ENCODE data around the gene SRD5A1. TPM values are rescaled to one million over a fixed set of nuclear protein-coding genes. Genes with fewer than 3 reads are reported as not detected.

The SRD5A1 gene
- total and polyA plus RNA-seq, 8 donors: 1.3 to 12.8 (median 4.2) TPM; not detected in 1

DNA sequence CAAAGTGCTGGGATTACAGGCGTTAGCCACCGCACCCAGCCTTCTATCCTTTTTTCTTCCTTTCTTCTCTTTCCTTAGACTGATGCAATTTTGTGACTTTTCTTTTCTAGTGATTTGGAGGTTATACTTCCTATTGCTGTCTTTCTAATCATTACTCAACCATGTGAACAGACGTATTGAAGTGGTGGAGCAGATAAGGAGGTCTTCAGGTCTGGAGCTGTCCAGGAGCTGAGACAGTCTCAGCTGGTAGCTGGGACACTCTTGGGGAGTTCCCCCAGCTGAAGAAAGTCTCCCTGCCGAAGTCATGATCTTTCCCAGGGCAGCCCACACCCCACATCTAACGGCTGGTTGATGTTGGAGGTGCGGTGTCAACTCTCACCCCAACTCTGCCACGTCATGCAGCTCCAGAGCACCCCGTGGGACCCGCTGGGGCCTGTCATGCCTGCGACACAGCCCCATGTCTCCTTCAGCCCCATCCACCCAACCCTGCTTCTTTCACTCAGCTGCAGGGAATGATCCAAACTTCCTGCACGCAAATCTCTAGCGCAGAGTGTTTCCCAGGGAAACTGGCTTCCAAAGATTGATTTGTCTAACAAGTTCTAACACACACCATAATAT, 41.5 kb upstream of the SRD5A1 start:
- TF ChIP-seq, protein P1, sequence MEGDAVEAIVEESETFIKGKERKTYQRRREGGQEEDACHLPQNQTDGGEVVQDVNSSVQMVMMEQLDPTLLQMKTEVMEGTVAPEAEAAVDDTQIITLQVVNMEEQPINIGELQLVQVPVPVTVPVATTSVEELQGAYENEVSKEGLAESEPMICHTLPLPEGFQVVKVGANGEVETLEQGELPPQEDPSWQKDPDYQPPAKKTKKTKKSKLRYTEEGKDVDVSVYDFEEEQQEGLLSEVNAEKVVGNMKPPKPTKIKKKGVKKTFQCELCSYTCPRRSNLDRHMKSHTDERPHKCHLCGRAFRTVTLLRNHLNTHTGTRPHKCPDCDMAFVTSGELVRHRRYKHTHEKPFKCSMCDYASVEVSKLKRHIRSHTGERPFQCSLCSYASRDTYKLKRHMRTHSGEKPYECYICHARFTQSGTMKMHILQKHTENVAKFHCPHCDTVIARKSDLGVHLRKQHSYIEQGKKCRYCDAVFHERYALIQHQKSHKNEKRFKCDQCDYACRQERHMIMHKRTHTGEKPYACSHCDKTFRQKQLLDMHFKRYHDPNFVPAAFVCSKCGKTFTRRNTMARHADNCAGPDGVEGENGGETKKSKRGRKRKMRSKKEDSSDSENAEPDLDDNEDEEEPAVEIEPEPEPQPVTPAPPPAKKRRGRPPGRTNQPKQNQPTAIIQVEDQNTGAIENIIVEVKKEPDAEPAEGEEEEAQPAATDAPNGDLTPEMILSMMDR (IDR thresholded peaks at IDR 0.05): no peak
- no peak for TF ChIP-seq POLR2AphosphoS5 (IDR thresholded peaks at IDR 0.05)
- TF ChIP-seq POLR2A (IDR thresholded peaks at IDR 0.05): no peak
- no peak for TF ChIP-seq EP300 (IDR thresholded peaks at IDR 0.05)
- intact Hi-C loops (cut with DNase I; ENCODE audit: low total_unique reads): no loop called here
- no peaks in the 10 kb centered on the region for H3K9me3 ChIP-seq
- H3K27me3 ChIP-seq: no peaks in the 10 kb centered on the region
- peaks cover 5 to 16% (median 13%) of the 10 kb centered on the region in 4 donors for H3K36me3 ChIP-seq
- no peak overlapping the region for H3K4me3 ChIP-seq
- H3K4me1 ChIP-seq: no peaks in the 10 kb centered on the region
- DNase-seq: no peak
- no peak overlapping the region for H3K27ac ChIP-seq
- 83 to 90% (median 88%) methylated on average over 12 of the region's 12 CpGs for WGBS, 5 donors

DNA sequence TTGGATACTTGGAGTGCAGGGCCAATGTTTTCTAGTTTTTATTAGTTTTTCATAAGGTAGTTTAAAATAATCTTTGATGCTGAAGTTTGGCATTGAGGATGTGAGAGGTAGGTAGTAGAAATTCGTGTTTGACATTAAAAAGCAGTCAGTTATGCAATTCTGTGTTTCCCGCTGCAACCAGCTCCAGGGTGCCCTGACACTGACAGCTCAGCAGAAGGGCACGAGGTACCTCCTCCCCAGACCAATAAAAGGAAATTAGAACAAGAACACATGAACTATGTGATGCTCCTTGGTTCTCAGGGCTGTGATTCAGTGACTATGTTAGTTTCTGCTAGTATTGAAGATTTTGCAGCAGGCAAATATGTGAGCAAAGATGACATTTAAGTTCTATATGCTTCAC, 40.6 kb upstream of the SRD5A1 start:
- Histone ChIP-seq H3K27me3 (no peaks in the 10 kb centered on the region), H3K36me3 (peaks cover 5 to 24% (median 21%) of the 10 kb centered on the region in 4 donors), H3K4me3 (no peak overlapping the region), H3K9me3 (no peaks in the 10 kb centered on the region), H3K4me1 (no peaks in the 10 kb centered on the region), H3K27ac (no peak overlapping the region)
- no peak for DNase-seq
- 62 to 77% (median 68%) methylated on average over 3 of the region's 3 CpGs for WGBS, 5 donors
- intact Hi-C loops (cut with DNase I; ENCODE audit: low total_unique reads): no loop called here
- no peak for TF ChIP-seq POLR2A (IDR thresholded peaks at IDR 0.05)
- TF ChIP-seq, protein P1 (IDR thresholded peaks at IDR 0.05): no peak

DNA sequence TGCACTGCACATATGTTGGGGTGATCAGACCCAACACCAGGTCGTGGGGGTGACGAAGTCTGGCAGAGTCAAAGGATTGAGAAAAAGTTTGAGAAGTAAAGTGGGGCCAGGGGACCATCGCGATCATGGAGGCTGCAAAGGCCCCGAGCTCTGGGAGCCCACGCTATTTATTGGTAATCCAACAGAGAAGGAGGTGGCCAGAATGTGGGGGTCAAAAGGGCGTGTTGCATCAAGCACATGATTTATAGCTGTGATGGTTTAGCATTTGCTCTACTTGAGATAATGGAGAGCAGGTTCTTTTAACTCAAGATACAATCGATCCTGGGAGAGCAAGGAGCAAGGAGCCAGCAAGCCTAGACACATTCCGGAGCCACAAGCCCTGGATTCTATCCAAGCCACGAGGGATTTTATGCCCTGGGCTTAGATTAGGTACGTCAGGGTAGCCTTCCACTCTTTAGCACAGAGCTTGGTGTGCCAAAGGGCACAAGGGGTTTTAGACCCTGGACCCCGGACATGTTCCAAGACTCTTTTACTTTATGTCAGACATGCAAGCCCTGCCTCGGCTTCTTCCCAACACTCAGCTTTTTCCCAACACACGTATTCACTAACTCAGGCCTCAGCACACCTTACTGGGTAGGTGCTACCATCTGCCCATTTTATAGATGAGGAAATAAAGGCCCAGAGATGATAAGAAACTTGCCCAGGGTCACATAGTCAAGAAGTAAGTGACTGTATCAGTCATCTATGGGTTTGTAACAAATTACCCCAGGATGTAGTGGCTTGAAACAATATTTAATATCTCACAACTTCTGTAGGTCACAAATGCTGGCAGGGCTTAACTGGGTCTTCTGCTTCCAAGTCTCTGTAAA, 39.9 kb upstream of the SRD5A1 start:
- 73 to 81% (median 78%) methylated on average over 10 to 14 of the region's 14 CpGs for WGBS, 5 donors
- intact Hi-C loops (cut with DNase I; ENCODE audit: low total_unique reads): no loop called here
- no peak for DNase-seq
- no peak overlapping the region for H3K4me3 ChIP-seq
- no peaks in the 10 kb centered on the region for H3K27me3 ChIP-seq
- no peaks in the 10 kb centered on the region for H3K9me3 ChIP-seq
- H3K4me1 ChIP-seq: no peaks in the 10 kb centered on the region
- TF ChIP-seq POLR2A (IDR thresholded peaks at IDR 0.05) (no peak), POLR2AphosphoS5 (IDR thresholded peaks at IDR 0.05) (no peak)
- TF ChIP-seq, protein P1 (IDR thresholded peaks at IDR 0.05): no peak
- peaks cover 9 to 32% (median 28%) of the 10 kb centered on the region in 4 donors for H3K36me3 ChIP-seq
- H3K27ac ChIP-seq: no peak overlapping the region

DNA sequence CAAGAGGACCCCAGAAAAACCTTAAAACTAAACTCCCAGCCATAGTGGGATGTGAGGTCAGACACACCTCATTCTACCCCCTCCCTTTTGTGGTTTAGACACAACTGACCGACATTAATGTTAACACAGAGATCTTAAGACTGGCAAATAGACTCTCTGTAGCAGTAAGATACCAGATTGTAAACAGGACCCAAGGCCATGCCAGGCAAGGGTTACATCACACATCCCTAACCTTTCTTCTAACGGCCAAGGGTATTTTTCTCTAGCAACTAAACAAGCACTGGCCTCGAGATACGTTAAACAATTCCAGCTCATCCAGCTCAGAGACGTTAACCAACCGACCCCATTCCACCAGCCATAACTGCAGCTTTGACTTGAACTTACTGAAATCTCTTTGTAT, 39.2 kb upstream of the SRD5A1 start:
- H3K4me3 ChIP-seq: no peak overlapping the region
- no peak for DNase-seq
- H3K36me3 ChIP-seq: peaks cover 16 to 39% (median 35%) of the 10 kb centered on the region in 4 donors
- 63 to 78% (median 72%) methylated on average over 6 of the region's 6 CpGs for WGBS, 5 donors
- intact Hi-C loops (cut with DNase I; ENCODE audit: low total_unique reads): no loop called here
- H3K27ac ChIP-seq: no peak overlapping the region
- H3K4me1 ChIP-seq: no peaks in the 10 kb centered on the region
- H3K27me3 ChIP-seq: no peaks in the 10 kb centered on the region
- no peaks in the 10 kb centered on the region for H3K9me3 ChIP-seq
- no peak for TF ChIP-seq EP300 (IDR thresholded peaks at IDR 0.05)
- TF ChIP-seq POLR2AphosphoS5 (IDR thresholded peaks at IDR 0.05): no peak
- no peak for TF ChIP-seq POLR2A (IDR thresholded peaks at IDR 0.05)
- TF ChIP-seq, protein P1 (IDR thresholded peaks at IDR 0.05): no peak
